Stomach (tissue), 9 donors: ENCODE data around the gene ZNF672. TPM values are rescaled to one million over a fixed set of nuclear protein-coding genes. Genes with fewer than 3 reads are reported as not detected.

Experiments
- DNase-seq, 2 donors: peaks; one replicate each; pipeline versions ENCODE4 v3.0.0 to v3.0.0-alpha.2; 2013 to 2019
- H3K27ac ChIP-seq, 5 donors: fragments of 200-600 bp in 4 of 5; sonication (generic) in 4 of 5; one replicate each; pipeline ENCODE4 v1.5.1; 2013 to 2019; ENCODE audit warnings: mild to moderate bottlenecking in 1 of 5, moderate library complexity in 1 of 5
- H3K27me3 ChIP-seq, 3 donors: fragments of 200-600 bp; sonication (generic); one replicate each; pipeline ENCODE4 v1.5.1; 2017 to 2019; ENCODE audit warnings: mixed run types in 1 of 3
- H3K36me3 ChIP-seq, 4 donors: fragments of 200-600 bp; sonication (generic); 1 replicate in 3 of 4; 2 replicates in 1 of 4; pipeline ENCODE4 v1.5.1; 2016 to 2019
- H3K4me1 ChIP-seq, 4 donors: fragments of 200-600 bp; sonication (generic); one replicate each; pipeline ENCODE4 v1.5.1; 2016 to 2019
- H3K4me3 ChIP-seq, 4 donors: fragments of 200-600 bp; sonication (generic) in 3 of 4; one replicate each; pipeline ENCODE4 v1.5.1; 2016 to 2019; ENCODE audit warnings: mild to moderate bottlenecking in 1 of 4
- H3K9me3 ChIP-seq, 4 donors: fragments of 200-600 bp; sonication (generic); one replicate each; pipeline ENCODE4 v1.5.1; 2016 to 2019
- CTCF ChIP-seq, 7 experiments: fragments of 450-650 bp in 4 of 7; fragments of 200-600 bp in 3 of 7; sonication (generic) in 3 of 7; IDR thresholded peaks; one replicate each; pipeline ENCODE4 v1.5.1; 2016 to 2019; ENCODE audit warnings: antibody characterized with exemption in 7 of 7, control low read depth in 2 of 7, mild to moderate bottlenecking in 1 of 7
- EP300 ChIP-seq: sonication (generic); formaldehyde crosslinking; IDR thresholded peaks from one replicate; pipeline ENCODE4 v1.6.1; 2017; ENCODE audit warnings: antibody characterized with exemption
- POLR2A ChIP-seq, 4 donors: fragments of 450-650 bp; IDR thresholded peaks; one replicate each; pipeline ENCODE4 v1.6.1; 2016; ENCODE audit warnings: antibody characterized with exemption in 4 of 4, control low read depth in 2 of 4, mild to moderate bottlenecking in 1 of 4, moderate library complexity in 1 of 4
- POLR2AphosphoS5 ChIP-seq, 3 donors: sonication (generic); formaldehyde crosslinking; IDR thresholded peaks; one replicate each; pipeline ENCODE4 v1.6.1; 2016; ENCODE audit warnings: antibody characterized with exemption in 3 of 3
- WGBS, 5 donors: extraction: QIAGEN DNeasy Blood & Tissue Kit in 3 of 5; methylation state at CpG; one replicate each; pipeline versions ENCODE4 v1.1.5 to v1.1.7; 2013 to 2018; 5-methylcytosine and 5-hydroxymethylcytosine counted together
- intact Hi-C: fragments of 100-400 bp; cut with DNase I; formaldehyde crosslinking; loops from one replicate; pipeline ENCODE4 v1.15.1; 2023; ENCODE audit warnings: low total_unique reads
- polyA plus RNA-seq, 3 donors: library from polyadenylated mRNA; stranded (reverse); fragments of 200-250 nt; gene quantifications; one replicate each; pipeline ENCODE4 v1.2.3, GENCODE V29; 2013
- small RNA-seq, 4 donors: library from RNA; depleted of rRNA; stranded (forward); fragments of <200 nt; gene quantifications; one replicate each; pipeline ENCODE3, GENCODE V24; 2016
- total RNA-seq, 5 donors: library from RNA; depleted of rRNA; stranded (reverse); fragments of >200 nt; gene quantifications; one replicate each; pipeline versions ENCODE4 v1.1.0 to v1.2.3, GENCODE V29; 2014 to 2016
- donor health status: healthy with polysubstance abuse.
- donor health status: Bipolar disorder and iron deficiency.
- donor health status: healthy.

Gene ZNF672
- total and polyA plus RNA-seq, 8 donors = 13.0 to 142 (median 29.0) TPM

DNA sequence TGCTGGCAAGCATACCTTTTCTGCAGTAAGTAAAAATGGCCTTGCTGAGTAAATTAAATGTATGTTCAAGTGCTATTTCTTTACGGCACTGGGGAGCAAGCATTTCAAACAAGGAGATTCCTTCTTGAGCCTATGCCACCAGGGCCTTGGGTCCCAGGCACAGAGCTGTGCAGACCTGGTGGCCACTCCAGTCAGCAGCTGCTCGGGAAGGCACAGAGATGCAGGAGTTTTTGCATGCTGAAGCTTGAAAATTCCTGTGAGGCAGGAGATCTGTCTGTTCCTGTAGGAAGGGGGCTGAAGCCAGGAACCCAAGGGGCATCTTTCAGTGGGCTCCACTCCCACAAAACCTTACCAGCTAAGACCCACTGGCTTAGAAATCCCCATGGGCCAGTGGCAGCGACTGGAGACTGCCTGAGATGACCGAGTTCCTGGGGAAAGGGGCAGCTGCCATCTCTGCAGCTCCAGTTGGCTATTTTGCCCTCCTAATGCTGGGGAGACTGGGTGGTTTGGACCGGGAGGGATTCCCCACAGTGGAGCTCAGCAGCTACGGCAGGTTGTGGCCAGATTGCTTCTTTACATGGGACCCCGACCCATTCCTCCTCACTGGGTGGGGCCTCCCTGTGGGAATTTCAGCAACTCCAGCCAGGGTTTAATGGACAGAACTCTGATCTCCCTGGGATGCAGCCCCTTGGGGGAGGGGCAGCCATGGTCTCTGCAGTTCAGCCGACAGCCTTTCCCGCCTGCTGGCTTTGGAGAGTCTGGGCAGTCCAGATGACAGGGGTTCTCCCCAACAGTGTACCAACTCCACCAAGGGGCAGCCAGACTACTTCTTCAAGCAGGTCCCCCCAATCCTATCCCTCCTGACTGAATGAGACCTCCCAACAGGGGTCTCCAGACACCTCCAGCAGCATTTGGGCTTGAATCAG lies 59.7 kb downstream of the ZNF672 start:
- peaks cover 0 to 33% (median 0%) of the 10 kb centered on the region in 3 donors for H3K27me3 ChIP-seq
- H3K4me3 ChIP-seq = peak overlapping the region in 2 of 4 donors; percentile 3 to 21
- no peaks in the 10 kb centered on the region for H3K9me3 ChIP-seq
- TF ChIP-seq CTCF (IDR thresholded peaks at IDR 0.05) (no peak), POLR2AphosphoS5 (IDR thresholded peaks at IDR 0.05) (no peak), EP300 (no peak), POLR2A (IDR thresholded peaks at IDR 0.05) (no peak)
- no peak for DNase-seq
- WGBS, 5 donors = 48 to 78% (median 70%) methylated on average over 8 to 9 of the region's 9 CpGs
- H3K4me1 ChIP-seq = peaks cover 0 to 7% (median 3%) of the 10 kb centered on the region in 4 donors
- H3K36me3 ChIP-seq = no peaks in the 10 kb centered on the region
- intact Hi-C loops = no loop called here
- no peak overlapping the region for H3K27ac ChIP-seq

Small RNA genes lying within 50 kb of the gene (small RNA-seq; reads per million reads assigned to genes)
- 0 reads per million in 4 donors for gene MIR3124

Other genes with a start within 250 kb of the ZNF672 start
- not detected for gene OR2T10, start 240.5 kb upstream of the ZNF672 start, total RNA-seq
- gene OR2T10, start 240.5 kb upstream of the ZNF672 start, polyA plus RNA-seq = not detected
- not detected for gene OR2T11, start 203.1 kb upstream of the ZNF672 start, total RNA-seq
- not detected for gene OR2T11, start 203.1 kb upstream of the ZNF672 start, polyA plus RNA-seq
- not detected for gene OR2T35, start 192.9 kb upstream of the ZNF672 start, total RNA-seq
- not detected for gene OR2T35, start 192.9 kb upstream of the ZNF672 start, polyA plus RNA-seq
- gene OR2T27, start 182.7 kb upstream of the ZNF672 start, total RNA-seq = not detected
- gene OR2T27, start 182.7 kb upstream of the ZNF672 start, polyA plus RNA-seq = not detected
- not detected for gene OR14I1, start 135.5 kb upstream of the ZNF672 start, total RNA-seq
- not detected for gene OR14I1, start 135.5 kb upstream of the ZNF672 start, polyA plus RNA-seq
- 10 to 100 TPM in 1 of 5 donors, not detected in 4; 48.4 TPM for gene LYPD8, start 82.5 kb upstream of the ZNF672 start, total RNA-seq
- 1 to 10 TPM in 1 of 3 donors, not detected in 2; 1.1 TPM for gene LYPD8, start 82.5 kb upstream of the ZNF672 start, polyA plus RNA-seq
- 10 to 100 TPM; 11.6 to 20.0 (median 14.9) TPM for gene SH3BP5L, start 12.3 kb upstream of the ZNF672 start, total RNA-seq
- 10 to 100 TPM in 2 of 3 donors, 1 to 10 TPM in 1; 9.6 to 13.6 (median 10.6) TPM for gene SH3BP5L, start 12.3 kb upstream of the ZNF672 start, polyA plus RNA-seq
- 100 to 1,000 TPM in 2 of 5 donors, 10 to 100 TPM in 2, 1 to 10 TPM in 1; 8.4 to 120 (median 87.5) TPM for gene ZNF692, start 20.9 kb downstream of the ZNF672 start, total RNA-seq
- gene ZNF692, start 20.9 kb downstream of the ZNF672 start, polyA plus RNA-seq = 10 to 100 TPM; 28.4 to 98.0 (median 44.9) TPM
- 10 to 100 TPM in 1 of 5 donors, 1 to 10 TPM in 4; 1.8 to 12.5 (median 5.9) TPM for gene PGBD2, start 68.0 kb downstream of the ZNF672 start, total RNA-seq
- 1 to 10 TPM; 2.1 to 5.6 (median 2.4) TPM for gene PGBD2, start 68.0 kb downstream of the ZNF672 start, polyA plus RNA-seq